ENCODE measurements around the gene OR6V1.

Gene OR6V1

GRCh38 chr7:143016996-143017395 is 35.1 kb upstream of the OR6V1 start:
- no peak overlapping the region for H3K4me3 ChIP-seq (ENCODE audit: low read depth in 1 of 2, low read length in 2 of 2)
- no peaks in the 10 kb centered on the region for H3K27me3 ChIP-seq (ENCODE audit: control insufficient read depth in 1 of 2, insufficient read depth in 2 of 2, low read length in 2 of 2)

GRCh38 chr7:143018931-143019330 is 33.2 kb upstream of the OR6V1 start:
- Histone ChIP-seq H3K27ac (ENCODE audit: low read depth, low read length) (no peak overlapping the region), H3K4me3 (ENCODE audit: low read depth in 1 of 2, low read length in 2 of 2) (no peak overlapping the region), H3K9ac (ENCODE audit: low read length) (no peak overlapping the region), H3K27me3 (ENCODE audit: control insufficient read depth in 1 of 2, insufficient read depth in 2 of 2, low read length in 2 of 2) (no peaks in the 10 kb centered on the region), H3K36me3 (ENCODE audit: insufficient read depth, low read length) (no peaks in the 10 kb centered on the region), H3K9me3 (ENCODE audit: low read length) (no peaks in the 10 kb centered on the region), H3K4me1 (ENCODE audit: insufficient read depth, low read length) (no peaks in the 10 kb centered on the region)

More at GRCh38 chr7:143016996-143017395, 35.1 kb upstream of the OR6V1 start:
- Histone ChIP-seq H3K9ac (ENCODE audit: low read length) (no peak overlapping the region), H3K9me3 (ENCODE audit: low read length) (no peaks in the 10 kb centered on the region), H3K36me3 (ENCODE audit: insufficient read depth, low read length) (no peaks in the 10 kb centered on the region), H3K4me1 (ENCODE audit: insufficient read depth, low read length) (peaks cover 7% of the 10 kb centered on the region), H3K27ac (ENCODE audit: low read depth, low read length) (no peak overlapping the region)

DNA sequence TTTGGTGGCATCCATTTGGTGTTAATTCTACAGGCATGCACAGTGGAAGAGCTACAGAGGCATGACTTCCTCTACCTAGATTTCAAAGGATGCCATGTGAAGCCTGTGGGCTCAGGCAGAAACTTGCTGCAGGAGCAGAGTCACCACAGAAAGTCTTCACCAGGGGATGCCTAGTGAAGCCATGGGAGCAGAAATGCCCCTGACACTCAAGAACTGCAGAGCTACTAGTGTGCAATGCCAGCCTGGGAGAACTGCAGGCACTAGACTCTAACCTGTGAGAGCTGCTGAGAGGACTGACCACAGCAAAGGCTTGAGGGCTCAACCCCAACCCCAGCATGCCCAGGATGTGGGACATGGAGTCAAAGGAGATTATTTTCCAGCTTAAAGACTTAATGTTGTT is 29.1 kb upstream of the OR6V1 start:
- no peaks in the 10 kb centered on the region for H3K36me3 ChIP-seq (ENCODE audit: insufficient read depth, low read length)
- H3K9ac ChIP-seq (ENCODE audit: low read length), result no peak overlapping the region
- no peaks in the 10 kb centered on the region for H3K27me3 ChIP-seq (ENCODE audit: control insufficient read depth in 1 of 2, insufficient read depth in 2 of 2, low read length in 2 of 2)
- H3K4me1 ChIP-seq (ENCODE audit: insufficient read depth, low read length), result no peaks in the 10 kb centered on the region
- H3K4me3 ChIP-seq (ENCODE audit: low read depth in 1 of 2, low read length in 2 of 2), result no peak overlapping the region
- no peaks in the 10 kb centered on the region for H3K9me3 ChIP-seq (ENCODE audit: low read length)
- no peak overlapping the region for H3K27ac ChIP-seq (ENCODE audit: low read depth, low read length)

GRCh38 chr7:143025371-143025770 is 26.8 kb upstream of the OR6V1 start:
- no peaks in the 10 kb centered on the region for H3K4me1 ChIP-seq (ENCODE audit: insufficient read depth, low read length)
- no peaks in the 10 kb centered on the region for H3K9me3 ChIP-seq (ENCODE audit: low read length)
- no peak overlapping the region for H3K27ac ChIP-seq (ENCODE audit: low read depth, low read length)
- no peaks in the 10 kb centered on the region for H3K27me3 ChIP-seq (ENCODE audit: control insufficient read depth in 1 of 2, insufficient read depth in 2 of 2, low read length in 2 of 2)
- no peak overlapping the region for H3K9ac ChIP-seq (ENCODE audit: low read length)
- no peak overlapping the region for H3K4me3 ChIP-seq (ENCODE audit: low read depth in 1 of 2, low read length in 2 of 2)
- H3K36me3 ChIP-seq (ENCODE audit: insufficient read depth, low read length), result no peaks in the 10 kb centered on the region

GRCh38 chr7:143027032-143027431 is 25.1 kb upstream of the OR6V1 start, which contains the start of gene OR9A2:
TSS of gene OR9A2 (minus strand) at chr7:143027132. CDS start at chr7:143027132, 0 bp downstream.
- Histone ChIP-seq H3K27ac (ENCODE audit: low read depth, low read length) (no peak within 1 kb of the TSS), H3K4me3 (ENCODE audit: low read depth in 1 of 2, low read length in 2 of 2) (no peak within 1 kb of the TSS), H3K27me3 (ENCODE audit: control insufficient read depth in 1 of 2, insufficient read depth in 2 of 2, low read length in 2 of 2) (no peaks in the 10 kb centered on the region), H3K4me1 (ENCODE audit: insufficient read depth, low read length) (no peaks in the 10 kb centered on the region), H3K9me3 (ENCODE audit: low read length) (no peaks in the 10 kb centered on the region), H3K36me3 (ENCODE audit: insufficient read depth, low read length) (no peaks in the 10 kb centered on the region), H3K9ac (ENCODE audit: low read length) (no peak within 1 kb of the TSS)

GRCh38 chr7:143027683-143028082 is 24.5 kb upstream of the OR6V1 start:
- Histone ChIP-seq H3K27ac (ENCODE audit: low read depth, low read length) (no peak overlapping the region), H3K27me3 (ENCODE audit: control insufficient read depth in 1 of 2, insufficient read depth in 2 of 2, low read length in 2 of 2) (no peaks in the 10 kb centered on the region), H3K4me1 (ENCODE audit: insufficient read depth, low read length) (no peaks in the 10 kb centered on the region), H3K9ac (ENCODE audit: low read length) (no peak overlapping the region), H3K4me3 (ENCODE audit: low read depth in 1 of 2, low read length in 2 of 2) (no peak overlapping the region), H3K9me3 (ENCODE audit: low read length) (no peaks in the 10 kb centered on the region), H3K36me3 (ENCODE audit: insufficient read depth, low read length) (no peaks in the 10 kb centered on the region)

GRCh38 chr7:143038635-143039034 is 13.5 kb upstream of the OR6V1 start:
- Histone ChIP-seq H3K27ac (ENCODE audit: low read depth, low read length) (no peak overlapping the region), H3K36me3 (ENCODE audit: insufficient read depth, low read length) (no peaks in the 10 kb centered on the region), H3K27me3 (ENCODE audit: control insufficient read depth in 1 of 2, insufficient read depth in 2 of 2, low read length in 2 of 2) (no peaks in the 10 kb centered on the region), H3K4me3 (ENCODE audit: low read depth in 1 of 2, low read length in 2 of 2) (no peak overlapping the region), H3K9ac (ENCODE audit: low read length) (no peak overlapping the region), H3K9me3 (ENCODE audit: low read length) (no peaks in the 10 kb centered on the region), H3K4me1 (ENCODE audit: insufficient read depth, low read length) (no peaks in the 10 kb centered on the region)

GRCh38 chr7:143040209-143040715 is 11.9 kb upstream of the OR6V1 start:
- Histone ChIP-seq H3K4me1 (ENCODE audit: insufficient read depth, low read length) (no peaks in the 10 kb centered on the region), H3K27me3 (ENCODE audit: control insufficient read depth in 1 of 2, insufficient read depth in 2 of 2, low read length in 2 of 2) (no peaks in the 10 kb centered on the region), H3K9ac (ENCODE audit: low read length) (no peak overlapping the region), H3K9me3 (ENCODE audit: low read length) (no peaks in the 10 kb centered on the region), H3K4me3 (ENCODE audit: low read depth in 1 of 2, low read length in 2 of 2) (no peak overlapping the region), H3K36me3 (ENCODE audit: insufficient read depth, low read length) (no peaks in the 10 kb centered on the region), H3K27ac (ENCODE audit: low read depth, low read length) (no peak overlapping the region)

DNA sequence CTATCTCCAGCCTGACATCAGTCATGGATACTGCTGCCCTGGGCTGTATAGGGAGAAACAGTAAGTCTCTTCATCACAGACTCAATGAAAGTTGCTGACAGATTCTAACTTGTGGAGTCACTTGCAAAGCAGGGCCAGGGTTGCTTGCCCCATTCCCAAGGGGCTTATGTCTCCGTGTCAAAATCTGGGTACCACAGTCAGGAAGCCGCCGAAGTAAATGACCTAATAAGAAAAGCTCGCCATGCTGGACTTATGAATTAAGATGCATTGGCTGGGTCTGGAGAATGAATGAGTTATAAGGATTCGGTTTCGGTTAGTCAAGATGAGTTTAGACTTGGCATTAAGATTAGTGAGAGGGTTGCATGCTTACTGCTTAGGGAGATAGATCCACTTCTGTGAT is 10.8 kb upstream of the OR6V1 start:
- Histone ChIP-seq H3K4me1 (ENCODE audit: insufficient read depth, low read length) (no peaks in the 10 kb centered on the region), H3K9ac (ENCODE audit: low read length) (no peak overlapping the region), H3K36me3 (ENCODE audit: insufficient read depth, low read length) (no peaks in the 10 kb centered on the region), H3K27me3 (ENCODE audit: control insufficient read depth in 1 of 2, insufficient read depth in 2 of 2, low read length in 2 of 2) (no peaks in the 10 kb centered on the region), H3K27ac (ENCODE audit: low read depth, low read length) (no peak overlapping the region), H3K9me3 (ENCODE audit: low read length) (no peaks in the 10 kb centered on the region), H3K4me3 (ENCODE audit: low read depth in 1 of 2, low read length in 2 of 2) (no peak overlapping the region)

GRCh38 chr7:143042159-143042789 is 9.9 kb upstream of the OR6V1 start:
- no peak overlapping the region for H3K9ac ChIP-seq (ENCODE audit: low read length)
- no peaks in the 10 kb centered on the region for H3K4me1 ChIP-seq (ENCODE audit: insufficient read depth, low read length)
- H3K27me3 ChIP-seq (ENCODE audit: control insufficient read depth in 1 of 2, insufficient read depth in 2 of 2, low read length in 2 of 2), result no peaks in the 10 kb centered on the region
- no peak overlapping the region for H3K4me3 ChIP-seq (ENCODE audit: low read depth in 1 of 2, low read length in 2 of 2)
- H3K9me3 ChIP-seq (ENCODE audit: low read length), result no peaks in the 10 kb centered on the region
- no peaks in the 10 kb centered on the region for H3K36me3 ChIP-seq (ENCODE audit: insufficient read depth, low read length)
- H3K27ac ChIP-seq (ENCODE audit: low read depth, low read length), result no peak overlapping the region

GRCh38 chr7:143042790-143043271 is 9.3 kb upstream of the OR6V1 start:
- Histone ChIP-seq H3K4me3 (ENCODE audit: low read depth in 1 of 2, low read length in 2 of 2) (no peak overlapping the region), H3K9ac (ENCODE audit: low read length) (no peak overlapping the region), H3K36me3 (ENCODE audit: insufficient read depth, low read length) (no peaks in the 10 kb centered on the region), H3K9me3 (ENCODE audit: low read length) (no peaks in the 10 kb centered on the region), H3K4me1 (ENCODE audit: insufficient read depth, low read length) (no peaks in the 10 kb centered on the region), H3K27me3 (ENCODE audit: control insufficient read depth in 1 of 2, insufficient read depth in 2 of 2, low read length in 2 of 2) (no peaks in the 10 kb centered on the region), H3K27ac (ENCODE audit: low read depth, low read length) (no peak overlapping the region)

DNA sequence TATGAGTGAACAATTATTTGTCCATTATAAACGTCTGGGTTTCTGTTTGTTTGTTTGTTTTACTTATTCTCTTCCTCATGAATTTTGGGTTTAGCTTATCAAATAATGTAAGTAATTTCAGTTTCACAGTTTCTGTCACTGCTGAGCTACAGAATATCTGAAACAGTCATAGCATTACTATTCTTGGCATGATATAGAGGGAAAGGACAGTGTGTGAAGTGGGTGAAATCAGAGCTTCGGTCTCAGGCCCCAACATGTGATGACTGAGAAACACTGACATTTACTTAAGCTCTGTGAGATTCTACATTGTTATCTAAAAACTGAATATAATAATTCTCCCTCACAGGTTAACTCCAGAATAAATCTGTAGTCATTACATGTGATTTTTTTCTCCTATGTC is 8.8 kb upstream of the OR6V1 start:
- Histone ChIP-seq H3K4me1 (ENCODE audit: insufficient read depth, low read length) (no peaks in the 10 kb centered on the region), H3K4me3 (ENCODE audit: low read depth in 1 of 2, low read length in 2 of 2) (no peak overlapping the region), H3K27ac (ENCODE audit: low read depth, low read length) (no peak overlapping the region), H3K9me3 (ENCODE audit: low read length) (no peaks in the 10 kb centered on the region), H3K9ac (ENCODE audit: low read length) (no peak overlapping the region), H3K27me3 (ENCODE audit: control insufficient read depth in 1 of 2, insufficient read depth in 2 of 2, low read length in 2 of 2) (no peaks in the 10 kb centered on the region), H3K36me3 (ENCODE audit: insufficient read depth, low read length) (no peaks in the 10 kb centered on the region)
